GM21447 (cell line): ENCODE results near the gene SPARC.
"Not testable (repeated sequence)": the region's sequence is repeated elsewhere in the genome, so short reads cannot be mapped to it uniquely, and the experiment has no call there.

ENCODE experiments used
- ATAC-seq: cut with Tn5 transposase; IDR thresholded peaks from one replicate; pipeline ENCODE4 v1.9.1; 2021; ENCODE audit not compliant: unreplicated experiment

SPARC gene

DNA sequence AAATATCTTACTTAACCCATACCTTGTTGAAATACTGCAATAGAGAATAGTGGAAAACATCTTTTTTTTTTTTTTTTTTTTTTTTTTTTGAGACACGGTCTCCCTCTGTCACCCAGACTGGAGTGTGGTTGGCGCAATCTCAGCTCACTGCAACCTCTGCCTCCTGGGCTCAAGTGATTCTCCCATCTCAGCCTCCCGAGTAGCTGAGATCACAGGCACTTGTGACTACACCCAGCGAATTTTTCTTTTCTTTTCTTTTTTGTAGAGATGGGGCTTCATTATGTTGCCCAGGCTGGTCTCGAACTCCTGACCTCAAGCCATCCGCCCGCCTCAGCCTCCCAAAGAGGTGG, 6.6 kb downstream of the SPARC start:
- ATAC-seq: not testable (repeated sequence)

- ATAC-seq: no peak
Measured at GRCh38 chr5:151679421-151680155, 7.1 kb downstream of the SPARC start.

GRCh38 chr5:151678713-151679112, 8.0 kb downstream of the SPARC start:
- ATAC-seq: no peak

DNA sequence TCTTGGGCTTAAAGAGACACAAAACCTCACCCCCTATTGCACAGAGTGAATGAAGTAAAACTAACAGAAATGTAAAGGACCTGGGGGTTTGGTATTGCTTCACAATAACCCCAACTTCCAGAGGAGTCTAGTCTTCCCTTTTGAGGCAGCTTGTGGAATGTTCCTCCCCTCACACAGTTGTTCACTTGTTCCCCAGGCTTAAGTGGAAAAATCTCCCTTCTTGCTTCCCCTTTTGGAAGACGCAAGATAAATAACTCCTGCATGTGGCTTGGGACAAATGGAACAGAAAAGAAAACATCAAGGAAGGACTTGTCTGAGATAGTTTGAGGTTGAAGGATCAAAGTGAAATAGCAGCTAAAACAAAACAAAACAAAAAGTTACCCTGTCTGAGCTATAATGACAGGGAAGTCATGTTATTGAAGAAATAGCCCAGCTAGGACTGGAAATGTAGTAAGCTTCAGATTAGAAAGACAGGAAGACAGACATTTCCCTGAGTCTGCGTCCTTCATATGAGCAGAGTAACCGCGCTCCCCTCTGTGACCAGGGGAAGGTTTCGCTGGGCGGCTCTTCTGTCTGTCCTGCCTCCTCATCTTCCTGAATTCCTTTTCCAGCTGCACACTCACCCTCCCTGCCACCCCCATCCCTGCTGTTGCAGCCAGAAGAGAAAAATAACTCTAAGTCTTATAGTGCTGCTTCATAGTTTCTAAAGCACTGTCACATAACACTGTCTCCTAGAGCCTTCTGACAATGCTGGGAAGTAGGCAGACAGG, 8.8 kb downstream of the SPARC start:
- ATAC-seq: no peak

GRCh38 chr5:151676719-151677118, 10.0 kb downstream of the SPARC start:
- ATAC-seq: no peak

- no peak for ATAC-seq
Measured at GRCh38 chr5:151676314-151676712, 10.4 kb downstream of the SPARC start.

DNA sequence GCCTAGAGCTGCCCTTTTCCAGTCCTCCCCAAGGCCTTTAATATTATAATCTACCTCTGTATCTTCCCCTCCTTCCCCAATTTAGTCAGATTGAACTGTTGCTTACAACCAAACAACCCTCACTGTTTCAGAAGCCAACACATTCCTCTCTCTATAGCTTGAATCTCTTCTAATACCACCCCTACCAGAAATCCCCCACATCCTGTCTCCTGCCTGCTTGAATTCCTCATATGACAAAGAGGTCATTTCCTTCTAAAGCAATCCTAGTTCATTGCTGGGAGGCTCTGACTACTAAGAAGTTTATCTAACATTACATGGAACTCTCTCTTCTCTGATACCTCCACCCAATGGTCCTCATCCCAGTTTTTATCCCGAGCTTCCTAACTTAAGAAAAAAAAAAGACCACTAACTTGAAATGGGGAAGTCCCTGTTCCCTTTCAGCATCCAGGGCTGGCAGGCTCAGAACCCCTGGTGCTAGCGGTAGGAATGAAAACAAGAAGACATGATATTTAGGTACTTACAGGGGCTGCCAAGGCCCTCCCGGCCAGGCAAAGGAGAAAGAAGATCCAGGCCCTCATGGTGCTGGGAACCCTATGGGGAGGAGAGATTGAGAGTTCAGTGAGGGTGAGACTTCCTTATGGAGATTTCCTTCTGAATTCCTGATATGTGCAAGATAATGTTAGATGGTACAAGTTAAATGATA, 11.0 kb downstream of the SPARC start:
- ATAC-seq: peak; percentile 73

GRCh38 chr5:151674626-151675610, 11.8 kb downstream of the SPARC start:
- ATAC-seq: no peak

- ATAC-seq: no peak
Measured at GRCh38 chr5:151673421-151673820, 13.3 kb downstream of the SPARC start.

GRCh38 chr5:151672516-151672915, 14.2 kb downstream of the SPARC start:
- ATAC-seq: no peak

- ATAC-seq: no peak
Measured at GRCh38 chr5:151671950-151672349, 14.8 kb downstream of the SPARC start.

DNA sequence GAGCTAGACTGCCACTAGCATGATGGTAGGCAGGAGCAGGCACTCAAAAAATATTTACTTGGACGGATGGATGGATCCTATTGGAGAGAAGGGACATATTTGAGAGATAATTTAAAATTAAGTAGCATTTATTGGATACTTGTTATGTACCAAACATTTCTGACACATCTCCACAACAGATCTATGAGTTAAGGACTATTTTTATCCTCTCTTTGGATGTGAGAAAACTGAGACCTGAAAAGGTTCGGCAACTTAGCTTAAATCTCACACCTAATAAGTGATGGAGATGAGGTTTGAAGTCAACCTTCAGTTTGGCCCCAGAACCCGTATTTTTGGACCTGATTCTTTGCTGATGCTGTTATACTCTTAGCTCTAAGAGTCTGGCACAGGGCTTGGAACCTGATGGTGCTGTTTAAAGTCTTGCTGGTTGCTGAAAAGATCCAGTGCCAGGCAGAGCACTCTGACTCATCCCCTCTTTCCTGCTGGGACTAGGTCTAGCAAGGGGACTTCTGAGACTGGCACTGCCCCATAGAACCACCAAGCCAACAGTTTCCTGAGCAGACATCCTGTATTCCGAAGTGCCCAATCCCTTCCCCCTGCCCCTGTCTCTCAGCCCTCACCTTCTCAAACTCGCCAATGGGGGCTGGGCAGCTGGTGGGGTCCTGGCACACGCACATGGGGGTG, 15.6 kb downstream of the SPARC start:
- ATAC-seq: no peak

DNA sequence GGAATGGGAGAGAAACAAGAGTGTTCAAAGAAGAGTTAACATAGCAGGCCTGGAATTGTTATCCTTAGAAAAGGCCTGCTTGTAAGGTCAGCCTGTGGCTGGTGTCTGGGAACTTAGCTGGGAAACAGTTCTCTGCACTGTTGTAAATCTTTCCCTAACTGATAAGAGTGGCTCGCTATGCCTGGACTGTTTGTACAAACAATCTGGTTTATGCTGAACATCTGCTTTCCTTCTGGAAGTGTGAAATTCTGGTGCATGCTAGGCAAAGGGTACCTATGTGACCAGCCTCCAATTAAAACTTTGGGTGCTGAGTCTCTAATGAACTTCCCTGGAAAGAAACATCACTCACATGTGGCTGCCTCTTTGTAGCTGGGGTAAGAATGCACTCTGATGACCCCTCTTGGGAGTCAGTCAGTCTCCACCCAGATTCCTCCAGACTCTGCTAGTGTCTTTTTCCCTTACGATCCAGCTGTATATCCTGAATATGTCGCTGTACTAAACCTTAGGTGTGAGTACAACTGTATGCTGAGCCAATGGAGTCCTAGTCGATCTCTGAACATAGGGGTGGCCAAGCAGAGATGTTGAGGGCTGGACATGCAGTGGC, 16.5 kb downstream of the SPARC start:
- no peak for ATAC-seq

DNA sequence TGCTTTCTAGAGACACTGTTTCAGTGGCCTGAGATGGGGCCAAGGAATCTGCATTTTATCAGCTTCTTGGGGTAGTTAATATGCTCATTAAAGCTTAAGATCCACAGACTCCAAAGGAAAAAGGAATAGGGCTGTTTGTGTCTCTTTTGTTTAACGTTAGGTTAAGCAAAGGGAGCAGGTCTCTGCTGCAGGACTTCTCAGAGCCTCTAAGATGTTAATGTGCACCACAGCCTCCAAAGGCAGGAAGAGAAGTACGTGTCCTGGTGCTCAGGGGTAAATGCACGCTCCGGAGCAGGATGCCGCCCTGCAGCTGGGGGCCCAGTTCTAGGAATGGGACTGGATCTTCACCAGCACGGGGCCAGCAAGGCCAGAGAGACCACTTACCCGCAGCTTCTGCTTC, 19.6 kb downstream of the SPARC start:
- ATAC-seq: no peak

DNA sequence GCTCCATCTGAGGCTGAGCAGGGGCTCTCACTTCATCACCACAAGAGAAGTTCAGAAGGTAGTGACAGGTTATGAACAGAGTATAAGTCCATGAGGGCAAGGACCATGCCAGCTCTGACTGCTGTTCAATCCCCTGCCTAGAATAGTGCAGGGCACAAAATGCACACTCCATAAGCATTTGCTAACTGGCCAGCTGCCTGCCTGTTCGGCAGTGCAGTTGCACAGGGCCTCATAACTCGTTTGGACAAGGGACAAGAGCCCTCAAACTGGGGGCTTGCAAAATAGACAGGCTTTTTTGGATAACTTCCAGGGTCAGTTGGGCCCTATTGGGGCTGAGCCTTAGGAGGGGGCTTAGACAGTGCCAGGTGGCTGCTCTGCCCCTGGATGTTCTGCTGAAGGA, 21.1 kb downstream of the SPARC start:
- ATAC-seq: no peak

DNA sequence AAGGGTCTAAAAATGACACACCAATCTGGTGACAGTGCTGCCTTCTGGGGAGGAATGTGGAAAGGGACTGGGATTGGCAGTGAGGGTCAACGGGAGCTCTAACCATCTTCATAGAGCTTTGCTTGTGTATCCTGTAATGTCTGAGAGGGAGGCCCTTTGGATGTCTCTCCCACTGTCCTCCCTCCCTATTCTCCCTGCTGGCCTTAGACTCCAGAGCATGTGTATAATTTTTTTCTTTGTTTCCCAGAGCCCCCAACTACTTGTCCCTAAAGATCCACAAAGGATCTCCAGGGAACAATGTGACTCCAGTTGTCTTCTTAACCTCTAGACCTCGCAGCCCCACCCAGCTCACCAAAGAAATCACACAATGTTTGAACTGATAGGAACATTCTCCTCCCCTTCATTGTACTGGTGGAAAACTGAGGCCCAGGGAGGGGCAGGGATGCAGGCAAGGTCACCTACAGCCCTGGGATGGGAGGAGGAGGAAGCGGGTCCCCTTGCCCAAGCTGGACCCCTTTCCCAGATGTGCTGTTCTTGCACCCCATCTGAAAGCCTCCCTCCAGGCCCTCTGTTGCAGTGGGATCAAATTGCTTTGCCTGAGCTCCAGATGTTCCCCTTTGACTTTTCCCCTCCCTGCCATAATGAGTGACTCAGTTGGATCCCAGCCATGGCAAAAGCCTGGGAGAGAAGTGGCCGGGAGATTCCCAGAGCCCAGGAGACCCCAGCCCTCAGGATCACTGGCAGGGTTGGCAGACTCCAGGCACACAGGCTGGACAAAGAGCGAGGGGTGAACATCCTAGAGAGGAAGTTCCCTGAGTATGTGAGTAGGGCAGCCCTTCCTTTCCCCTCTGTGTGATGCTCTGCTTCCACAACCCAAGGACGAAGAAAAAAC, 21.8 kb downstream of the SPARC start:
- no peak for ATAC-seq

- peak; percentile 32 for ATAC-seq
Measured at GRCh38 chr5:151663617-151664293, 23.0 kb downstream of the SPARC start.

- ATAC-seq: peak; percentile 58
Measured at GRCh38 chr5:151662805-151663204, 23.9 kb downstream of the SPARC start.
